ENCODE data around the gene CMTM4. TPM values are rescaled to one million over a fixed set of nuclear protein-coding genes. Genes with fewer than 3 reads are reported as not detected.

CMTM4 gene
- total and polyA plus RNA-seq, 2 of the 8 experiments (the other 6 are each of a cell fraction or from before 2014, with no cell fraction given): 35.3 to 51.7 TPM

- Histone ChIP-seq H3K18ac (ENCODE audit: extremely low read depth, low read length) (no peak overlapping the region), H3K4ac (replicated peaks; ENCODE audit: insufficient read length, low read depth, low read length) (no peak overlapping the region), H3K23ac (ENCODE audit: insufficient read length) (no peak overlapping the region), H4K8ac (ENCODE audit: extremely low read depth, insufficient read depth, low read length) (no peak overlapping the region), H3K23me2 (ENCODE audit: low read depth, low read length) (0 out of 2 replicates have a peak, but pooled peaks cover 2% of the 10 kb centered on the region), H3K4me2 (ENCODE audit: insufficient read depth in 1 of 2, low read depth in 2 of 2, low read length in 2 of 2) (no peak overlapping the region), H4K91ac (replicated peaks; ENCODE audit: insufficient read length, low read length) (no peak overlapping the region), H4K20me1 (replicated peaks in 1 of 2; ENCODE audit: control insufficient read depth in 1 of 2, insufficient read depth in 2 of 2, low read length in 2 of 2) (peaks cover 2 to 5% of the 10 kb centered on the region in 2 experiments), H3K9me3 (ENCODE audit: insufficient read depth in 2 of 2, low read depth in 1 of 2, low read length in 1 of 2) (no peaks in the 10 kb centered on the region), H3K4me3 (ENCODE audit: extremely low read depth in 1 of 4, insufficient read depth in 2 of 4, low read depth in 3 of 4, low read length in 4 of 4) (no peak overlapping the region), H2BK15ac (ENCODE audit: low read length) (no peak overlapping the region), H2BK120ac (replicated peaks; ENCODE audit: low read depth, low read length) (no peak overlapping the region), H3K14ac (ENCODE audit: insufficient read length) (no peak overlapping the region), H3K4me1 (replicated peaks in 1 of 4; ENCODE audit: control insufficient read depth in 3 of 4, insufficient read depth in 4 of 4, low read length in 3 of 4) (no peaks in the 10 kb centered on the region), H3K27me3 (replicated peaks in 1 of 4; ENCODE audit: control insufficient read depth in 3 of 4, extremely low read depth in 1 of 4, insufficient read depth in 3 of 4, low read length in 3 of 4) (no peaks in the 10 kb centered on the region), H3K9ac (replicated peaks in 1 of 4; ENCODE audit: extremely low read depth in 1 of 4, low read depth in 3 of 4, low read length in 3 of 4) (no peak overlapping the region), H2BK12ac (ENCODE audit: low read depth, low read length) (no peak overlapping the region), H2BK20ac (ENCODE audit: low read length) (no peak overlapping the region), H2BK5ac (ENCODE audit: low read depth, low read length) (no peak overlapping the region), H3K27ac (ENCODE audit: low read depth, low read length) (no peak overlapping the region), H2AFZ (ENCODE audit: low read length) (no peak overlapping the region), H3K79me1 (ENCODE audit: low read depth, low read length) (no peaks in the 10 kb centered on the region), H3K79me2 (ENCODE audit: control insufficient read depth in 1 of 2, insufficient read depth in 2 of 2, low read length in 2 of 2) (no peaks in the 10 kb centered on the region), H2AK5ac (ENCODE audit: low read depth, low read length) (no peak overlapping the region), H3K36me3 (ENCODE audit: control insufficient read depth in 2 of 4, insufficient read depth in 4 of 4, low read length in 3 of 4) (peaks cover 0 to 13% (median 2%) of the 10 kb centered on the region in 4 experiments; a peak in 3 of 8 replicates), H4K5ac (ENCODE audit: insufficient read length, low read depth, low read length) (no peak overlapping the region), H3K56ac (replicated peaks; ENCODE audit: insufficient read length, low read depth, low read length) (no peak overlapping the region)
- FAIRE-seq (peak; percentile 79), DNase-seq (ENCODE audit: low read depth in 1 of 2, low spot score in 2 of 2) (no peak)
- ChIA-PET POLR2A (ENCODE audit: partially characterized antibody) (interaction anchor here (0.6 to 2.6 kb wide), 7 partner anchors 9 to 114 kb away, joined by 3 to 11 read pairs (median 3); partner anchors contain the start of gene NAE1), CTCF (ENCODE audit: partially characterized antibody) (interaction anchor here (1.0 to 4.3 kb wide), 9 partner anchors 10 to 113 kb away, joined by 3 to 35 read pairs (median 4); partner anchors contain the start of gene NAE1)
- WGBS, 2 experiments (ENCODE audit: extremely low coverage in 1 of 2, insufficient coverage in 1 of 2, insufficient read length in 1 of 2, insufficient replicate concordance in 2 of 2, low coverage in 1 of 2, low lambda C conversion rate in 2 of 2, missing lambda C conversion rate in 1 of 2): 82% methylated on average over 12 of the region's 12 CpGs; no CpG with 5 or more reads in 1 of the 2 experiments
- TF ChIP-seq KDM4A (IDR thresholded peaks at IDR 0.05; ENCODE audit: low read depth, low read length, severe bottlenecking) (no peak), CHD2 (IDR thresholded peaks at IDR 0.05; ENCODE audit: low read length) (no peak), NRF1 (IDR thresholded peaks at IDR 0.05; ENCODE audit: low read depth, low read length) (no peak), CREB1 (IDR thresholded peaks at IDR 0.05) (peak; percentile 37; the same call in 1 of the 2 replicates), HDAC6 (IDR thresholded peaks at IDR 0.05; ENCODE audit: low read depth, low read length) (no peak), SP2 (IDR thresholded peaks at IDR 0.05; ENCODE audit: low read length) (no peak), POLR2A (IDR thresholded peaks at IDR 0.05; ENCODE audit: control extremely low read depth in 1 of 2, low read depth in 2 of 2, low read length in 2 of 2) (peak in 1 of 2 experiments; percentile 58; a peak in 1 of 3 replicates), NANOG (IDR thresholded peaks at IDR 0.05; ENCODE audit: insufficient read depth, low read depth, low read length, poor library complexity, severe bottlenecking) (no peak), TAF7 (optimal IDR thresholded peaks at IDR 0.05; ENCODE audit: borderline replicate concordance, low read depth, low read length) (no peak), SIRT6 (IDR thresholded peaks at IDR 0.05; ENCODE audit: low read length) (no peak)
- TF ChIP-seq, protein P1, sequence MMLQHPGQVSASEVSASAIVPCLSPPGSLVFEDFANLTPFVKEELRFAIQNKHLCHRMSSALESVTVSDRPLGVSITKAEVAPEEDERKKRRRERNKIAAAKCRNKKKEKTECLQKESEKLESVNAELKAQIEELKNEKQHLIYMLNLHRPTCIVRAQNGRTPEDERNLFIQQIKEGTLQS (IDR thresholded peaks at IDR 0.05; ENCODE audit: insufficient read depth, low read depth, low read length): no peak
Measured at GRCh38 chr16:66717112-66717675, 20.7 kb upstream of the CMTM4 start.

All from H1 (cell line).